Peyer's patch (tissue), 4 donors: Measurements from ENCODE around the gene SLC5A5.

ENCODE experiments used
- CTCF ChIP-seq, 6 experiments: fragments of 450-650 bp in 4 of 6; fragments of 200-600 bp in 2 of 6; sonication (generic) in 1 of 6; IDR thresholded peaks; one replicate each; pipeline ENCODE4 v1.5.1; 2017 to 2019; ENCODE audit warnings: antibody characterized with exemption in 6 of 6, mild to moderate bottlenecking in 3 of 6, moderate library complexity in 1 of 6
- POLR2A ChIP-seq, 2 donors: fragments of 450-650 bp; IDR thresholded peaks; one replicate each; pipeline ENCODE4 v1.5.1; 2017; ENCODE audit warnings: antibody characterized with exemption in 2 of 2, mild to moderate bottlenecking in 2 of 2, moderate library complexity in 2 of 2

GRCh38 chr19:17872251-17873001, 681 bp downstream of the SLC5A5 start:
- TF ChIP-seq CTCF (IDR thresholded peaks at IDR 0.05) (no peak), POLR2A (IDR thresholded peaks at IDR 0.05) (no peak)
